ENCODE measurements around the gene SPATA3. TPM values are rescaled to one million over a fixed set of nuclear protein-coding genes. Genes with fewer than 3 reads are reported as not detected.

Gene SPATA3
- total and polyA plus RNA-seq, 2 experiments from 2014 or later: not detected

DNA sequence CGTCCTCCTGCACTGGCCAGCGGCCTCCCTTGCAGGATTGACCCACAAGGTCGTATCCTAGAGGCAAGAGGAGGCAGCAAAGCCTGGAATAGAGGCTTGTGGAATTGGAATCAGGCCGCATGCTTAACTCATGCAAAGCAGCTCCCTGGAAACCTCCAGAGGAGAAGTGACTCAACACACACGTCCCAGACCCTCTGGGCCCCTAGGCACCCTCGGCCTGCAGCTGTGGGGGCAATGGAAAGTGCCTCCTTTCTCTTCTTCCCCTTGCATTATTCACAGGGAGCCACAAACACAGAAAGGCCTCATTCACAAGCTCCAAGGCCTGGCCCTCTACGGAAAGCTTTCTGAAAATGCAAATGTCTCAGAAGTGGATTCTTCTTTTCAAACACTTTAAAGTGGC is 19.6 kb downstream of the SPATA3 start:
- H3K4me2 ChIP-seq: peak overlapping the region; percentile 14; the same call in 1 of the 2 replicates

More for the DNA sequence above, 19.6 kb downstream of the SPATA3 start:
- Histone ChIP-seq H3K27ac (ENCODE audit: low read depth) (no peak overlapping the region), H3K79me2 (replicated peaks; ENCODE audit: insufficient read depth) (no peaks in the 10 kb centered on the region), H3K4me3 (no peak overlapping the region), H4K20me1 (replicated peaks; ENCODE audit: insufficient read depth) (no peaks in the 10 kb centered on the region), H3F3A (replicated peaks; ENCODE audit: low read depth) (no peaks in the 10 kb centered on the region), H3K4me1 (ENCODE audit: insufficient read depth) (no peaks in the 10 kb centered on the region; the same call in 1 of the 2 replicates), H3K36me3 (ENCODE audit: insufficient read depth) (no peaks in the 10 kb centered on the region), H2AFZ (peak overlapping the region; percentile 88; the same call in 1 of the 2 replicates), H3K27me3 (ENCODE audit: insufficient read depth) (no peaks in the 10 kb centered on the region), H3K9me2 (ENCODE audit: insufficient read depth) (no peaks in the 10 kb centered on the region)
- peaks cover 5% of the 10 kb centered on the region for H3K27me3 Mint-ChIP-seq (ENCODE audit: insufficient read depth, low read depth, poor library complexity)
- H3K27ac Mint-ChIP-seq: no peak overlapping the region
- peak; percentile 29; the same call in 2 of the 3 replicates for ATAC-seq
- peaks cover 20% of the 10 kb centered on the region for H3K4me1 Mint-ChIP-seq
- peaks cover 9% of the 10 kb centered on the region; the same call in 2 of the 3 replicates for H3K9me3 Mint-ChIP-seq
- DNase-seq (ENCODE audit: low spot score): no peak
- TF ChIP-seq POLR2AphosphoS5 (IDR thresholded peaks at IDR 0.05; ENCODE audit: low read depth) (no peak), CREB1 (CRISPR knock-in tag; IDR thresholded peaks at IDR 0.05; ENCODE audit: low read depth) (no peak), ETS1 (IDR thresholded peaks at IDR 0.05) (no peak), NANOG (IDR thresholded peaks at IDR 0.05; ENCODE audit: borderline replicate concordance) (no peak), JUNB (IDR thresholded peaks at IDR 0.05; ENCODE audit: unreplicated experiment) (no peak), EZH2 (IDR thresholded peaks at IDR 0.05; ENCODE audit: low read depth, unreplicated experiment) (no peak), STAT1 (IDR thresholded peaks at IDR 0.05; ENCODE audit: unreplicated experiment) (no peak), ZNF114 (CRISPR knock-in tag; IDR thresholded peaks at IDR 0.05) (no peak), EZH2phosphoT487 (IDR thresholded peaks at IDR 0.05; ENCODE audit: unreplicated experiment) (no peak), ZNF331 (CRISPR knock-in tag; IDR thresholded peaks at IDR 0.05; ENCODE audit: low read depth) (no peak)
- TF ChIP-seq, protein P1, sequence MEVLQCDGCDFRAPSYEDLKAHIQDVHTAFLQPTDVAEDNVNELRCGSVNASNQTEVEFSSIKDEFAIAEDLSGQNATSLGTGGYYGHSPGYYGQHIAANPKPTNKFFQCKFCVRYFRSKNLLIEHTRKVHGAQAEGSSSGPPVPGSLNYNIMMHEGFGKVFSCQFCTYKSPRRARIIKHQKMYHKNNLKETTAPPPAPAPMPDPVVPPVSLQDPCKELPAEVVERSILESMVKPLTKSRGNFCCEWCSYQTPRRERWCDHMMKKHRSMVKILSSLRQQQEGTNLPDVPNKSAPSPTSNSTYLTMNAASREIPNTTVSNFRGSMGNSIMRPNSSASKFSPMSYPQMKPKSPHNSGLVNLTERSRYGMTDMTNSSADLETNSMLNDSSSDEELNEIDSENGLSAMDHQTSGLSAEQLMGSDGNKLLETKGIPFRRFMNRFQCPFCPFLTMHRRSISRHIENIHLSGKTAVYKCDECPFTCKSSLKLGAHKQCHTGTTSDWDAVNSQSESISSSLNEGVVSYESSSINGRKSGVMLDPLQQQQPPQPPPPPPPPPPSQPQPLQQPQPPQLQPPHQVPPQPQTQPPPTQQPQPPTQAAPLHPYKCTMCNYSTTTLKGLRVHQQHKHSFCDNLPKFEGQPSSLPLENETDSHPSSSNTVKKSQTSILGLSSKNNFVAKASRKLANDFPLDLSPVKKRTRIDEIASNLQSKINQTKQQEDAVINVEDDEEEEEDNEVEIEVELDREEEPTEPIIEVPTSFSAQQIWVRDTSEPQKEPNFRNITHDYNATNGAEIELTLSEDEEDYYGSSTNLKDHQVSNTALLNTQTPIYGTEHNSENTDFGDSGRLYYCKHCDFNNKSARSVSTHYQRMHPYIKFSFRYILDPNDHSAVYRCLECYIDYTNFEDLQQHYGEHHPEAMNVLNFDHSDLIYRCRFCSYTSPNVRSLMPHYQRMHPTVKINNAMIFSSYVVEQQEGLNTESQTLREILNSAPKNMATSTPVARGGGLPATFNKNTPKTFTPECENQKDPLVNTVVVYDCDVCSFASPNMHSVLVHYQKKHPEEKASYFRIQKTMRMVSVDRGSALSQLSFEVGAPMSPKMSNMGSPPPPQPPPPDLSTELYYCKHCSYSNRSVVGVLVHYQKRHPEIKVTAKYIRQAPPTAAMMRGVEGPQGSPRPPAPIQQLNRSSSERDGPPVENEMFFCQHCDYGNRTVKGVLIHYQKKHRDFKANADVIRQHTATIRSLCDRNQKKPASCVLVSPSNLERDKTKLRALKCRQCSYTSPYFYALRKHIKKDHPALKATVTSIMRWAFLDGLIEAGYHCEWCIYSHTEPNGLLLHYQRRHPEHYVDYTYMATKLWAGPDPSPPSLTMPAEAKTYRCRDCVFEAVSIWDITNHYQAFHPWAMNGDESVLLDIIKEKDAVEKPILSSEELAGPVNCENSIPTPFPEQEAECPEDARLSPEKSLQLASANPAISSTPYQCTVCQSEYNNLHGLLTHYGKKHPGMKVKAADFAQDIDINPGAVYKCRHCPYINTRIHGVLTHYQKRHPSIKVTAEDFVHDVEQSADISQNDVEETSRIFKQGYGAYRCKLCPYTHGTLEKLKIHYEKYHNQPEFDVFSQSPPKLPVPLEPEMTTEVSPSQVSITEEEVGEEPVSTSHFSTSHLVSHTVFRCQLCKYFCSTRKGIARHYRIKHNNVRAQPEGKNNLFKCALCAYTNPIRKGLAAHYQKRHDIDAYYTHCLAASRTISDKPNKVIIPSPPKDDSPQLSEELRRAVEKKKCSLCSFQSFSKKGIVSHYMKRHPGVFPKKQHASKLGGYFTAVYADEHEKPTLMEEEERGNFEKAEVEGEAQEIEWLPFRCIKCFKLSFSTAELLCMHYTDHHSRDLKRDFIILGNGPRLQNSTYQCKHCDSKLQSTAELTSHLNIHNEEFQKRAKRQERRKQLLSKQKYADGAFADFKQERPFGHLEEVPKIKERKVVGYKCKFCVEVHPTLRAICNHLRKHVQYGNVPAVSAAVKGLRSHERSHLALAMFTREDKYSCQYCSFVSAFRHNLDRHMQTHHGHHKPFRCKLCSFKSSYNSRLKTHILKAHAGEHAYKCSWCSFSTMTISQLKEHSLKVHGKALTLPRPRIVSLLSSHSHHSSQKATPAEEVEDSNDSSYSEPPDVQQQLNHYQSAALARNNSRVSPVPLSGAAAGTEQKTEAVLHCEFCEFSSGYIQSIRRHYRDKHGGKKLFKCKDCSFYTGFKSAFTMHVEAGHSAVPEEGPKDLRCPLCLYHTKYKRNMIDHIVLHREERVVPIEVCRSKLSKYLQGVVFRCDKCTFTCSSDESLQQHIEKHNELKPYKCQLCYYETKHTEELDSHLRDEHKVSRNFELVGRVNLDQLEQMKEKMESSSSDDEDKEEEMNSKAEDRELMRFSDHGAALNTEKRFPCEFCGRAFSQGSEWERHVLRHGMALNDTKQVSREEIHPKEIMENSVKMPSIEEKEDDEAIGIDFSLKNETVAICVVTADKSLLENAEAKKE (CRISPR knock-in tag; IDR thresholded peaks at IDR 0.05): no peak
- TF ChIP-seq, protein P2, sequence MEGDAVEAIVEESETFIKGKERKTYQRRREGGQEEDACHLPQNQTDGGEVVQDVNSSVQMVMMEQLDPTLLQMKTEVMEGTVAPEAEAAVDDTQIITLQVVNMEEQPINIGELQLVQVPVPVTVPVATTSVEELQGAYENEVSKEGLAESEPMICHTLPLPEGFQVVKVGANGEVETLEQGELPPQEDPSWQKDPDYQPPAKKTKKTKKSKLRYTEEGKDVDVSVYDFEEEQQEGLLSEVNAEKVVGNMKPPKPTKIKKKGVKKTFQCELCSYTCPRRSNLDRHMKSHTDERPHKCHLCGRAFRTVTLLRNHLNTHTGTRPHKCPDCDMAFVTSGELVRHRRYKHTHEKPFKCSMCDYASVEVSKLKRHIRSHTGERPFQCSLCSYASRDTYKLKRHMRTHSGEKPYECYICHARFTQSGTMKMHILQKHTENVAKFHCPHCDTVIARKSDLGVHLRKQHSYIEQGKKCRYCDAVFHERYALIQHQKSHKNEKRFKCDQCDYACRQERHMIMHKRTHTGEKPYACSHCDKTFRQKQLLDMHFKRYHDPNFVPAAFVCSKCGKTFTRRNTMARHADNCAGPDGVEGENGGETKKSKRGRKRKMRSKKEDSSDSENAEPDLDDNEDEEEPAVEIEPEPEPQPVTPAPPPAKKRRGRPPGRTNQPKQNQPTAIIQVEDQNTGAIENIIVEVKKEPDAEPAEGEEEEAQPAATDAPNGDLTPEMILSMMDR (conservative IDR thresholded peaks at IDR 0.05; ENCODE audit: low read depth in 2 of 2): no peak
- TF ChIP-seq, protein P3, sequence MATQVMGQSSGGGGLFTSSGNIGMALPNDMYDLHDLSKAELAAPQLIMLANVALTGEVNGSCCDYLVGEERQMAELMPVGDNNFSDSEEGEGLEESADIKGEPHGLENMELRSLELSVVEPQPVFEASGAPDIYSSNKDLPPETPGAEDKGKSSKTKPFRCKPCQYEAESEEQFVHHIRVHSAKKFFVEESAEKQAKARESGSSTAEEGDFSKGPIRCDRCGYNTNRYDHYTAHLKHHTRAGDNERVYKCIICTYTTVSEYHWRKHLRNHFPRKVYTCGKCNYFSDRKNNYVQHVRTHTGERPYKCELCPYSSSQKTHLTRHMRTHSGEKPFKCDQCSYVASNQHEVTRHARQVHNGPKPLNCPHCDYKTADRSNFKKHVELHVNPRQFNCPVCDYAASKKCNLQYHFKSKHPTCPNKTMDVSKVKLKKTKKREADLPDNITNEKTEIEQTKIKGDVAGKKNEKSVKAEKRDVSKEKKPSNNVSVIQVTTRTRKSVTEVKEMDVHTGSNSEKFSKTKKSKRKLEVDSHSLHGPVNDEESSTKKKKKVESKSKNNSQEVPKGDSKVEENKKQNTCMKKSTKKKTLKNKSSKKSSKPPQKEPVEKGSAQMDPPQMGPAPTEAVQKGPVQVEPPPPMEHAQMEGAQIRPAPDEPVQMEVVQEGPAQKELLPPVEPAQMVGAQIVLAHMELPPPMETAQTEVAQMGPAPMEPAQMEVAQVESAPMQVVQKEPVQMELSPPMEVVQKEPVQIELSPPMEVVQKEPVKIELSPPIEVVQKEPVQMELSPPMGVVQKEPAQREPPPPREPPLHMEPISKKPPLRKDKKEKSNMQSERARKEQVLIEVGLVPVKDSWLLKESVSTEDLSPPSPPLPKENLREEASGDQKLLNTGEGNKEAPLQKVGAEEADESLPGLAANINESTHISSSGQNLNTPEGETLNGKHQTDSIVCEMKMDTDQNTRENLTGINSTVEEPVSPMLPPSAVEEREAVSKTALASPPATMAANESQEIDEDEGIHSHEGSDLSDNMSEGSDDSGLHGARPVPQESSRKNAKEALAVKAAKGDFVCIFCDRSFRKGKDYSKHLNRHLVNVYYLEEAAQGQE (IDR thresholded peaks at IDR 0.05; ENCODE audit: unreplicated experiment): no peak
- no peaks in the 10 kb centered on the region; the same call in 2 of the 3 replicates for H3K36me3 Mint-ChIP-seq (ENCODE audit: low read depth)
- no peak overlapping the region for H3K4me3 Mint-ChIP-seq
